ENCODE data around the gene AEN.

The AEN gene

GRCh38 chr15:88664151-88664778 is 43.1 kb downstream of the AEN start:
- DNase-seq (ENCODE audit: low spot score), result no peak

- DNase-seq (ENCODE audit: low spot score), result no peak
Measured at GRCh38 chr15:88674661-88675060, 53.5 kb downstream of the AEN start.

DNA sequence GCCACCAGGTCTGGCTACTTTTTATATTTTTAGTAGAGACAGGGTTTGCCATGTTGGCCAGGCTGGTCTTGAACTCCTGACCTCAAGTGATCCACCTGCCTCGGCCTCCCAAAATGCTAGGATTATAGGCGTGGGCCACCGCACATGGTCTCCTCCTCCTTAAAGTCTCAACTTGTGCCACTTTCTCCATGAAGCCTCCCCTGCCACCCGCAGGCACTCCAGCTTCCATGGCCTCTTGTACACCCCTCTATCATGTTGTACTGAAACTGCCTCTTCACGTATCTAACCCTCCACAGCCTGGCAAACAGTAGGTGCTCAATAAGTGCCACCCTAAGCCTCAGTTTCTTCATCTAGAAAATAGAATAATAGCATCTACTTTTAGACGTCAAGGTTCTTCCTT is 57.6 kb downstream of the AEN start:
- DNase-seq (ENCODE audit: low spot score), result no peak

GRCh38 chr15:88680241-88681001 is 59.3 kb downstream of the AEN start:
- no peak for DNase-seq (ENCODE audit: low spot score)

- no peak for DNase-seq (ENCODE audit: low spot score)
Measured at GRCh38 chr15:88681610-88682221, 60.6 kb downstream of the AEN start.

Measured in left forelimb (tissue), 1 donor.